Fibroblast of lung (primary cell): ENCODE data around the gene LZTS3.

Experiments
- EZH2 ChIP-seq: IDR thresholded peaks from 2 replicates; pipeline ENCODE4 v1.5.1; 2012; ENCODE audit warnings: low read length, control low read depth, mild to moderate bottlenecking; ENCODE audit errors: missing control alignments
- TF ChIP-seq, protein P1 (sequence below), 2 donors: IDR thresholded peaks in 1 of 2; conservative IDR thresholded peaks in 1 of 2; 1 replicate in 1 of 2; 2 replicates in 1 of 2; pipeline ENCODE4 v1.5.1; 2011 to 2012; ENCODE audit warnings: low read length in 2 of 2, control low read depth in 1 of 2, inconsistent platforms in 1 of 2, low read depth in 1 of 2, mild to moderate bottlenecking in 1 of 2

DNA sequence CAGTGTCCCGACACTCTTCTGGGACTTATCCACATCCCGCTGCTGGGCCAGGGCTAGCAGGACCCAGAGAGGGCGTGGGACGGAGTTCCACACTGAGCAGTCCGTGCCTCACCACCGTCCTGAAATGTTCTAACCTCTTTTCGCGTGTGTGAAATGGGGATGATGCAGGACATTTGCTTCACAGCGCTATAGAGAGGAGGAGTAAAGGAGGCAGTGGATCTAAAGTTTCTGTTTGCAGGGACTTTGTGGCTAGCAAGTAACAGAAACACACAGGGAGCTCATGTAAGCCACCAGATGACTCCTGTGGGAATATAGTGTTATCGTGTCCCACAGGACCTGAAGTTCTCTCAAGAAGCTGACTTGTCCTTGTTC is 36.6 kb upstream of the LZTS3 start:
- TF ChIP-seq EZH2: no peak
- TF ChIP-seq, protein P1, sequence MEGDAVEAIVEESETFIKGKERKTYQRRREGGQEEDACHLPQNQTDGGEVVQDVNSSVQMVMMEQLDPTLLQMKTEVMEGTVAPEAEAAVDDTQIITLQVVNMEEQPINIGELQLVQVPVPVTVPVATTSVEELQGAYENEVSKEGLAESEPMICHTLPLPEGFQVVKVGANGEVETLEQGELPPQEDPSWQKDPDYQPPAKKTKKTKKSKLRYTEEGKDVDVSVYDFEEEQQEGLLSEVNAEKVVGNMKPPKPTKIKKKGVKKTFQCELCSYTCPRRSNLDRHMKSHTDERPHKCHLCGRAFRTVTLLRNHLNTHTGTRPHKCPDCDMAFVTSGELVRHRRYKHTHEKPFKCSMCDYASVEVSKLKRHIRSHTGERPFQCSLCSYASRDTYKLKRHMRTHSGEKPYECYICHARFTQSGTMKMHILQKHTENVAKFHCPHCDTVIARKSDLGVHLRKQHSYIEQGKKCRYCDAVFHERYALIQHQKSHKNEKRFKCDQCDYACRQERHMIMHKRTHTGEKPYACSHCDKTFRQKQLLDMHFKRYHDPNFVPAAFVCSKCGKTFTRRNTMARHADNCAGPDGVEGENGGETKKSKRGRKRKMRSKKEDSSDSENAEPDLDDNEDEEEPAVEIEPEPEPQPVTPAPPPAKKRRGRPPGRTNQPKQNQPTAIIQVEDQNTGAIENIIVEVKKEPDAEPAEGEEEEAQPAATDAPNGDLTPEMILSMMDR (conservative IDR thresholded peaks at IDR 0.05 in 1 of 2, IDR thresholded peaks at IDR 0.05 in 1 of 2; ENCODE audit: low read depth in 1 of 2, low read length in 2 of 2): no peak
